ENCODE data around the gene MORC2.

MORC2 gene

GRCh38 chr22:30948930-30949342 lies 19.6 kb downstream of the MORC2 start:
- no peak for DNase-seq

- peak; percentile 37 for DNase-seq
Observed at GRCh38 chr22:30947816-30948454, 20.6 kb downstream of the MORC2 start.

GRCh38 chr22:30947173-30947815 lies 21.3 kb downstream of the MORC2 start:
- peak; percentile 51 for DNase-seq

GRCh38 chr22:30946354-30946753 lies 22.2 kb downstream of the MORC2 start:
- DNase-seq: no peak

GRCh38 chr22:30945653-30946052 lies 22.9 kb downstream of the MORC2 start:
- no peak for DNase-seq

GRCh38 chr22:30944986-30945385 lies 23.6 kb downstream of the MORC2 start:
- DNase-seq: no peak

- DNase-seq: no peak
Observed at GRCh38 chr22:30943368-30943767, 25.2 kb downstream of the MORC2 start.

- no peak for DNase-seq
Observed at GRCh38 chr22:30941363-30941740, 27.2 kb downstream of the MORC2 start.

GRCh38 chr22:30940685-30941362 lies 27.8 kb downstream of the MORC2 start:
- no peak for DNase-seq

- no peak for DNase-seq
Observed at GRCh38 chr22:30934053-30934452, 34.5 kb downstream of the MORC2 start.

GRCh38 chr22:30933457-30933856 lies 35.1 kb downstream of the MORC2 start:
- DNase-seq: no peak

- no peak for DNase-seq
Observed at GRCh38 chr22:30932661-30933060, 35.9 kb downstream of the MORC2 start.

GRCh38 chr22:30931541-30932300 lies 36.9 kb downstream of the MORC2 start:
- DNase-seq: no peak

- no peak for DNase-seq
Observed at GRCh38 chr22:30930228-30930627, 38.3 kb downstream of the MORC2 start.

- no peak for DNase-seq
Observed at GRCh38 chr22:30928401-30928800, 40.2 kb downstream of the MORC2 start.

GRCh38 chr22:30927806-30928205 lies 40.8 kb downstream of the MORC2 start:
- no peak for DNase-seq

- DNase-seq: no peak
Observed at GRCh38 chr22:30926706-30927105, 41.9 kb downstream of the MORC2 start.

GRCh38 chr22:30925667-30926066 lies 42.9 kb downstream of the MORC2 start:
- DNase-seq: no peak

- no peak for DNase-seq
Observed at GRCh38 chr22:30923168-30923900, 45.2 kb downstream of the MORC2 start.

GRCh38 chr22:30922151-30922611 lies 46.4 kb downstream of the MORC2 start:
- DNase-seq: no peak

- no peak for DNase-seq
Observed at GRCh38 chr22:30921108-30921507, 47.5 kb downstream of the MORC2 start.

- DNase-seq: peak; percentile 70
Observed at GRCh38 chr22:30920407-30920806, 48.2 kb downstream of the MORC2 start.

- no peak for DNase-seq
Observed at GRCh38 chr22:30919973-30920372, 48.6 kb downstream of the MORC2 start.

All from NCI-H2171 treated with DMSO at 0.1 percent for 48 hours (cell line).